Karpas-422 (cell line): ENCODE results near the gene KCND3. TPM values are rescaled to one million over a fixed set of nuclear protein-coding genes. Genes with fewer than 3 reads are reported as not detected.

Experiments
- DNase-seq: peaks from one replicate; pipeline ENCODE4 v3.0.0-alpha.2; 2015
- H2AFZ ChIP-seq: fragments of 200-600 bp; sonication (generic); 2 replicates; pipeline ENCODE4 v1.6.1; 2014; ENCODE audit warnings: antibody characterized with exemption, low read length, mixed read lengths
- H3K27ac ChIP-seq: fragments of 200-600 bp; sonication (generic); 2 replicates; pipeline ENCODE4 v1.5.1; 2014; ENCODE audit warnings: mild to moderate bottlenecking, low read length, moderate library complexity
- H3K27me3 ChIP-seq: fragments of 200-600 bp; sonication (generic); 2 replicates; pipeline ENCODE4 v1.6.1; 2014; ENCODE audit warnings: low read length, mixed read lengths
- H3K36me3 ChIP-seq: fragments of 200-600 bp; sonication (generic); 2 replicates; pipeline ENCODE4 v1.6.1; 2014; ENCODE audit warnings: low read length, mixed read lengths; ENCODE audit not compliant: insufficient read depth
- H3K4me1 ChIP-seq: fragments of 200-600 bp; sonication (generic); 2 replicates; pipeline ENCODE4 v1.6.1; 2014; ENCODE audit warnings: mild to moderate bottlenecking, low read length, mixed read lengths
- H3K4me2 ChIP-seq: fragments of 200-600 bp; sonication (generic); 2 replicates; pipeline ENCODE4 v1.6.1; 2014; ENCODE audit warnings: low read length, low read depth, mild to moderate bottlenecking; ENCODE audit not compliant: poor library complexity, severe bottlenecking
- H3K4me3 ChIP-seq: fragments of 200-600 bp; sonication (generic); 2 replicates; pipeline ENCODE4 v1.5.1; 2014; ENCODE audit warnings: mild to moderate bottlenecking, antibody characterized with exemption, low read length, mixed read lengths
- H3K79me2 ChIP-seq: fragments of 200-600 bp; sonication (generic); 2 replicates; pipeline ENCODE4 v1.6.1; 2014; ENCODE audit warnings: mild to moderate bottlenecking, low read length, mixed read lengths
- H3K9ac ChIP-seq: fragments of 200-600 bp; sonication (generic); 2 replicates; pipeline ENCODE4 v1.6.0; 2014; ENCODE audit warnings: low read length
- H3K9me2 ChIP-seq: fragments of 200-600 bp; sonication (generic), shearing (Covaris generic); replicated peaks from 2 replicates; pipeline ENCODE4 v1.6.0; 2014; ENCODE audit warnings: mild to moderate bottlenecking, low read length, moderate library complexity; ENCODE audit not compliant: insufficient read depth
- H3K9me3 ChIP-seq: fragments of 300-700, 200-600 bp; sonication (generic); 2 replicates; pipeline ENCODE4 v1.6.1; 2014; ENCODE audit warnings: low read length, mixed read lengths
- H4K20me1 ChIP-seq: fragments of 200-600 bp; sonication (generic); 2 replicates; pipeline ENCODE4 v1.6.1; 2014; ENCODE audit warnings: mild to moderate bottlenecking, antibody characterized with exemption, low read length, low read depth; ENCODE audit not compliant: insufficient read depth
- total RNA-seq: library from RNA; depleted of rRNA; stranded (reverse); fragments of >200 nt; shearing (Covaris generic); gene quantifications from 2 replicates; pipeline ENCODE4 v1.2.3, GENCODE V29; 2014; ENCODE audit warnings: low replicate concordance

The KCND3 gene
- total RNA-seq, 1 experiment from 2014 or later = not detected

DNA sequence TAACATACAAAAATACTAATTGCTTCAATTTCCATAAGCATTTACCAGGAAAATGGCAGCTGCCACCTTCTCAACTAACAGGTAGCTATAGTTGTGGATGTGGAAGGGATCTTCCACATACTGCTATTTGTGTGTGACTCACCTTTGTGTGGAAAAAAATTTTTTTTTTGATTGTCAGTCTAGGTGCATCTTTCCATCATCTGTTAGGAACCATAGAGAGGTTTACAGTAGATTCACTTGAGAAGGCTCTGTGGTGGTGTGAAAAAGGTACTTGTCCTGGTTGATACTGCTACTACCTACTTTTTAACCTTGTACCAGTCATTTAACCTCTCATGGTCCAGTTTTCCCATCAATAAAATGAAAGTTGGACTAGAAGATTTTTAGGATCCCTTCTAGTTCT is 220.8 kb downstream of the KCND3 start:
- H3K79me2 ChIP-seq = peaks cover 12% of the 10 kb centered on the region
- peaks cover 40% of the 10 kb centered on the region for H3K36me3 ChIP-seq
- H4K20me1 ChIP-seq = peaks cover 12% of the 10 kb centered on the region
- DNase-seq = no peak
- no peak overlapping the region for H3K4me2 ChIP-seq
- H3K4me1 ChIP-seq = peaks cover 5% of the 10 kb centered on the region; the same call in 1 of the 2 replicates
- H3K9me2 ChIP-seq = no peaks in the 10 kb centered on the region
- no peaks in the 10 kb centered on the region for H3K9me3 ChIP-seq
- H3K9ac ChIP-seq = no peak overlapping the region
- no peak overlapping the region for H3K4me3 ChIP-seq
- no peaks in the 10 kb centered on the region for H3K27me3 ChIP-seq
- H2AFZ ChIP-seq = no peak overlapping the region
- H3K27ac ChIP-seq = no peak overlapping the region

DNA sequence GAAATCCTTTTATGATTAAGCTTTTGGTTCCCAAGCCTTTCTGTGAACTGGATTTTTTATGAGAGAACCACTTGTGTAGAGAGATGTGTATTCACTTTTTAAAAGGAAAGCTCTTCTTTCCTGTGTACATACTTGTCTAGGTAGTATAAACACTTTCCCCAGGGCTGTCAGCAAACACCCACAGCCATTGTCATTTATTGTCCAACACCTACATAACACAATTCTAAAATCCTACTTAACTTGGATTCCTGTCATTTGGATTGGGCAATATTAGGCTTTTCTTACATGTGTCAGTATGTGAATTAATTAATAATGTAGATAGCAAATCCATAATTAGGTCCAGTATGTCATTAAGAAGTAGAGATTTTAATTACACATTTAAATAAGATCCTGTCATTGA is 221.4 kb downstream of the KCND3 start:
- Histone ChIP-seq H3K9ac (no peak overlapping the region), H3K4me2 (no peak overlapping the region), H4K20me1 (peaks cover 12% of the 10 kb centered on the region), H3K9me3 (no peaks in the 10 kb centered on the region), H3K79me2 (peaks cover 12% of the 10 kb centered on the region), H3K4me3 (no peak overlapping the region), H3K27ac (no peak overlapping the region), H3K36me3 (peaks cover 41% of the 10 kb centered on the region), H3K9me2 (no peaks in the 10 kb centered on the region), H3K27me3 (no peaks in the 10 kb centered on the region), H2AFZ (no peak overlapping the region), H3K4me1 (peaks cover 5% of the 10 kb centered on the region; the same call in 1 of the 2 replicates)
- DNase-seq = no peak

DNA sequence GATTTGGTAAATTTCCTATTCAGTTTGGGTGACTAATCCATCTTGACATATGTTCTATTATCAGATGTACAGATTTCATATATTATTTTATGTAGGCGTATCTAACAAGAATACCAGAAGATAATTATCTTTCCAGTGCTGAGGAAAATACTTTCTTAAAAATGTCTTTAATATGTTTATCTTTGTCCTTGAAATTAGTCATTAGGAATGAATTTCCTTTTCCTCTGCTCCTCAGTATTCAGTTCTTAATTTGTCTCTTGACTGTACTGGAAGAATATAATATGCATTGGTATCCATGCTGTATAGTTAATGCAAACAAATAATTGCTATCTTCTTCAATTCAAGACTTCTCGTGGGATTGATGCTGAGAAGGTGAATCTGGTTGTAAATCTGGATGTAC is 227.1 kb downstream of the KCND3 start:
- no peak overlapping the region for H2AFZ ChIP-seq
- H3K27ac ChIP-seq = no peak overlapping the region
- no peak overlapping the region for H3K4me2 ChIP-seq
- peaks cover 9% of the 10 kb centered on the region for H3K4me1 ChIP-seq
- peaks cover 68% of the 10 kb centered on the region for H3K36me3 ChIP-seq
- no peak overlapping the region for H3K4me3 ChIP-seq
- H3K9ac ChIP-seq = no peak overlapping the region
- no peaks in the 10 kb centered on the region for H3K27me3 ChIP-seq
- DNase-seq = no peak
- H3K9me3 ChIP-seq = no peaks in the 10 kb centered on the region
- H4K20me1 ChIP-seq = no peaks in the 10 kb centered on the region
- H3K9me2 ChIP-seq = no peaks in the 10 kb centered on the region
- H3K79me2 ChIP-seq = peaks cover 32% of the 10 kb centered on the region

DNA sequence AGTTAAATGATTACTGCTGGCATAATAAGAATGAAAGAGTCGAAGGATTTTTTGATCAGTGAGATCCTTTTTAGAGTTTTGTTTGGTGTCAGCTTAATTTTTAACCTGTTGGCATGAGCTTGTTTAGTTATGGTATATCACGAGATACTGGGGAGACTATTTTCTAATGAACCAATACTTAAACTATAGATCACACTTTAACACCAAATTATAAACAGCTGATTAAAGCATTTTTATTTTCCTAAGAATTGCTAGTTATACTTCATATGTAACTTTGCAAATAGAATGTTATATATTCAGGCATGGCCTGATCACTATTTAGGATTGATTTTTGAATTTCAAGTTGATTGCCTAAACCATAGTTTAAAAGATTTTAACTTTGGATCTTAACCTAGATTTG is 227.8 kb downstream of the KCND3 start:
- H3K4me1 ChIP-seq = peaks cover 15% of the 10 kb centered on the region

DNA sequence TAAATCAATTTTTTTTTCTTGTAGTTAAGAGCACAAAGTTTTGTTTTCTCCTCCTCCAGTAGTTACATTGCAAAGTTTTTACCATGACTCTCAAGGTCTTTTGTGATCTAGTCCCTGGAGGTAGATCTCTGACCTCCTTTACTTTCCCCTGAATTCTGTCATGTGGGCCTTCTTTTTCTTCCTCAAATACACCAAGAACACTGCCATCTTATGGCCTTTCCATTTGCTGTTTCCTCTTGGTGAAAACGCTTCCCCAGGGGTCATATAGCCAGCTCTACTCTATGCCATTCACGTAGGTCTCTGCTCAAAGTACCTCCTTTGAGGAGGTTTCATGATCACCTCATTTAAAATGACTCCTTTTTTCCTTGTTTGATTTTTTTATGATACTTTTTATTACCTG is 231.1 kb downstream of the KCND3 start:
- no peak overlapping the region for H3K4me2 ChIP-seq
- no peaks in the 10 kb centered on the region for H3K27me3 ChIP-seq
- no peaks in the 10 kb centered on the region for H4K20me1 ChIP-seq
- no peaks in the 10 kb centered on the region for H3K9me3 ChIP-seq
- peaks cover 55% of the 10 kb centered on the region for H3K79me2 ChIP-seq
- peaks cover 38% of the 10 kb centered on the region; the same call in 1 of the 2 replicates for H3K36me3 ChIP-seq
- no peak overlapping the region for H3K27ac ChIP-seq
- H3K9me2 ChIP-seq = no peaks in the 10 kb centered on the region
- no peak for DNase-seq
- H2AFZ ChIP-seq = no peak overlapping the region
- peaks cover 26% of the 10 kb centered on the region for H3K4me1 ChIP-seq
- H3K4me3 ChIP-seq = no peak overlapping the region
- no peak overlapping the region for H3K9ac ChIP-seq

More for the DNA sequence above, 227.8 kb downstream of the KCND3 start:
- no peaks in the 10 kb centered on the region for H4K20me1 ChIP-seq
- no peak overlapping the region for H3K4me2 ChIP-seq
- no peak for DNase-seq
- peaks cover 64% of the 10 kb centered on the region for H3K36me3 ChIP-seq
- H2AFZ ChIP-seq = no peak overlapping the region
- H3K79me2 ChIP-seq = peaks cover 38% of the 10 kb centered on the region
- H3K9me2 ChIP-seq = no peaks in the 10 kb centered on the region
- no peaks in the 10 kb centered on the region for H3K9me3 ChIP-seq
- H3K27me3 ChIP-seq = no peaks in the 10 kb centered on the region
- no peak overlapping the region for H3K4me3 ChIP-seq
- H3K9ac ChIP-seq = no peak overlapping the region
- no peak overlapping the region for H3K27ac ChIP-seq

DNA sequence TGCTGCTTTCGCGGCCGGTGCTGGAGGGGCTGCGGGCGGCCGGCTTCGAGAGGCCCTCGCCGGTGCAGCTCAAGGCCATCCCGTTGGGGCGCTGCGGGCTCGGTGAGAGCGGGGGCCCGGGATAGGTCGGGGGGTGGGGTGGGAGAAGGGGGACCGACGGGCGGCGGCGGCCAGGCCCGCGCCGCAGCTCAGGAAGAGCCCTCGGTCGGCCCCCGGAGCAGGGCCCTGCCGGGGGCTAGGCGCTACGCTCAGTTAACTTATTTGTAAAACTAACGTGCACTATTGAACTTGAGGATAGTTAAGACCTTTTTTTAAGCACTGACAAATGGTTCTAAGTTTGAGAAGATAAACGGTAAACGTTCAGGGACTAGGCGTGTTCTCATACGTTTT is 233.3 kb downstream of the KCND3 start:
- Histone ChIP-seq H3K9ac (peak overlapping the region; percentile 92), H3K4me3 (peak overlapping the region; percentile 83), H4K20me1 (no peaks in the 10 kb centered on the region), H3K79me2 (peaks cover 55% of the 10 kb centered on the region), H3K27ac (peak overlapping the region; percentile 67; the same call in 1 of the 2 replicates), H3K27me3 (no peaks in the 10 kb centered on the region), H3K36me3 (peaks cover 19% of the 10 kb centered on the region; the same call in 1 of the 2 replicates), H3K4me1 (peaks cover 33% of the 10 kb centered on the region), H3K9me2 (no peaks in the 10 kb centered on the region), H3K9me3 (no peaks in the 10 kb centered on the region), H3K4me2 (peak overlapping the region; percentile 75), H2AFZ (no peak overlapping the region)
- DNase-seq = peak; percentile 58

DNA sequence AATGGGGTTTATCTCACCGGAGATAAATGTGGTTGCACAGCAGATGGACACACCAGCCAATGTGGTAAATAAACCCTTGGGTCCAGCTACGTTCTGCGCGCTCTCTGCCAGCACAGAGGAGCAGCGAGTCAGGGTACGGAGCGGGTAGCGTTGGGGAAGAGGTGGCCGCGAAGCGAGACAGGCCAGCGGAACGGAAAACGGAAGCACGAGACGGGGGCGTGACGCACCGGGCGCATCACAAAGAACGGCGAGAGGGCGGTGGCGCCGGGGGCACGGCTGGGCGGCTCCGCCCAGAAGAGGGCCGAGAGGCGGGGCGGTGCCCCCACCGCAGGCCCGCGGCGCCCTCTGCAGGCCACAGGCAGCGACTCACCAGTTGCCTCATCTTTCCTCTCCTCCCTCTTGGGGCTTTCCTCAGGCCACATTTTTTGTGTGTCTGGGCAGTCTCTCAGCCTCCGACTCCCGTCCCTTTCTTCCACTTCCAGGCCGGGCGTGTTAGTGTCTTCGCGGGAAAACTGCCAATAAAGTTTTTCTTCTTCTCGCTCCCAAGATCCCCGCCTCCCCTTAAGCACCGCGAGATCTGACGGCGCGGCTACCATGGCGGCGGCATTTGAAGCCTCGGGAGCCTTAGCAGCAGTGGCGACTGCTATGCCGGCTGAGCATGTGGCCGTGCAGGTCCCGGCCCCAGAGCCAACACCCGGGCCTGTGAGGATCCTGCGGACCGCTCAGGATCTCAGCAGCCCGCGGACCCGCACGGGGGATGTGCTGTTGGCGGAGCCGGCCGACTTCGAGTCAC is 233.9 kb downstream of the KCND3 start, which contains the start of gene DDX20:
Gene DDX20, plus strand, starts transcription at position 571 of the 793 bp plus-strand sequence. Its CDS starts 24 bp downstream, at position 595.
- Histone ChIP-seq H3K27ac (peak within 1 kb of the TSS; percentile 67), H3K4me1 (peaks cover 33% of the 10 kb centered on the region), H3K4me3 (peak within 1 kb of the TSS; percentile 83), H3K9ac (peak within 1 kb of the TSS; percentile 92), H3K79me2 (peaks cover 51% of the 10 kb centered on the region), H3K27me3 (no peaks in the 10 kb centered on the region), H4K20me1 (no peaks in the 10 kb centered on the region), H3K9me3 (no peaks in the 10 kb centered on the region), H3K4me2 (peak within 1 kb of the TSS; percentile 75), H2AFZ (peak within 1 kb of the TSS; percentile 64), H3K36me3 (peaks cover 14% of the 10 kb centered on the region; the same call in 1 of the 2 replicates), H3K9me2 (no peaks in the 10 kb centered on the region)
- DNase-seq = peak; percentile 97

DNA sequence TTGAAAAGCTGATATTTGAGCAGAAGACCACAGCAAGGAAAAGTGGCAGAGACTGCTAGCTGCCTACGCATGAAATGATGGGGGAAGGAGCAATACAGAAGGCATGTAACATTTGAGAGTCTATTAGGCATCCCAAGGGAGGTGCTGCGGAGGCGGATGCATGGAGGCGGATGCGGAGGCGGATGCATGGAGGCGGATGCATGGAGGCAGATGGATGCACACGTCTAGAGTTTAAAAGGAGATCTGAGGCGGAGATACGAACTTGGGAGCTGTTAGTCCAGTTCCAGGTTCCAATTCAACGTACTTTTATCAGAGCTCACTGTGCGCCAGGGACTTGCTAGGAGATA is 234.5 kb downstream of the KCND3 start:
- Histone ChIP-seq H3K79me2 (peaks cover 49% of the 10 kb centered on the region), H3K27me3 (no peaks in the 10 kb centered on the region), H3K27ac (peak overlapping the region; percentile 67), H3K9me3 (no peaks in the 10 kb centered on the region), H2AFZ (peak overlapping the region; percentile 64), H3K36me3 (peaks cover 11% of the 10 kb centered on the region; the same call in 1 of the 2 replicates), H3K4me3 (peak overlapping the region; percentile 83), H3K4me1 (peaks cover 33% of the 10 kb centered on the region), H3K4me2 (peak overlapping the region; percentile 75), H3K9me2 (no peaks in the 10 kb centered on the region), H3K9ac (peak overlapping the region; percentile 92), H4K20me1 (no peaks in the 10 kb centered on the region)
- peak; percentile 91 for DNase-seq
